Panc1 (cell line): Measurements from ENCODE around the gene PGLYRP3. TPM values are rescaled to one million over a fixed set of nuclear protein-coding genes. Genes with fewer than 3 reads are reported as not detected.

Experiments
- ATAC-seq: fragments of 200-7000 bp; cut with Tn5 transposase; 2 replicates; pipeline ENCODE4 v1.9.1; 2020; ENCODE audit warnings: mild to moderate bottlenecking, moderate library complexity
- BruUV-seq: library from RNA; stranded (reverse); fragments of 400-500 nt; replicated peaks from 2 replicates; lab custom pipeline; 2021; lab: Mats Ljungman, UMichigan
- CTCF ChIA-PET: fragments of 300-600 bp; sonication (Branson Sonifier 250); formaldehyde crosslinking; loops from one replicate; lab custom pipeline; 2022; ENCODE audit warnings: antibody characterized with exemption; lab: Charles Lee
- POLR2A ChIA-PET: fragments of 300-600 bp; sonication (Branson Sonifier 250); formaldehyde crosslinking; loops from one replicate; lab custom pipeline; 2022; ENCODE audit warnings: antibody characterized with exemption; lab: Charles Lee
- DNase-seq: peaks from one replicate; pipeline ENCODE4 v3.0.0-alpha.2; 2010; ENCODE audit warnings: low read depth, low spot score
- H3K27ac ChIP-seq: 2 replicates; pipeline ENCODE4 v1.5.1; 2011; ENCODE audit warnings: mild to moderate bottlenecking, low read length, inconsistent platforms
- H3K27me3 ChIP-seq: fragments of 200-500 bp; sonication (Bioruptor generic); 2 replicates; pipeline ENCODE4 v1.6.0; 2014; ENCODE audit warnings: low read length, inconsistent platforms; ENCODE audit not compliant: control insufficient read depth, insufficient read depth
- H3K36me3 ChIP-seq: fragments of 200-500 bp; sonication (Bioruptor generic); 2 replicates; pipeline ENCODE4 v1.5.1; 2014; ENCODE audit warnings: inconsistent platforms, mild to moderate bottlenecking, low read length, moderate library complexity; ENCODE audit not compliant: control insufficient read depth, insufficient read depth
- H3K4me1 ChIP-seq: 2 replicates; pipeline ENCODE4 v1.5.1; 2011; ENCODE audit warnings: inconsistent platforms, mild to moderate bottlenecking, low read length, moderate library complexity; ENCODE audit not compliant: control insufficient read depth, insufficient read depth
- H3K4me3 ChIP-seq, 2 experiments: 2 replicates each; pipeline ENCODE4 v1.5.1; 2011 to 2012; ENCODE audit warnings: low read depth in 2 of 2, low read length in 2 of 2, mild to moderate bottlenecking in 2 of 2, inconsistent platforms in 1 of 2, moderate library complexity in 1 of 2
- H3K9me3 ChIP-seq: fragments of 200-500 bp; sonication (Bioruptor generic); 2 replicates; pipeline ENCODE4 v1.5.1; 2014; ENCODE audit warnings: low read depth, mild to moderate bottlenecking, inconsistent platforms, low read length, moderate library complexity; ENCODE audit not compliant: control insufficient read depth, insufficient read depth
- CTCF ChIP-seq: fragments of 450-650 bp; IDR thresholded peaks from 2 replicates; pipeline ENCODE4 v1.5.1; 2017; ENCODE audit warnings: mild to moderate bottlenecking
- POLR2AphosphoS5 ChIP-seq: IDR thresholded peaks from 2 replicates; pipeline ENCODE4 v1.6.1; 2012; ENCODE audit warnings: mild to moderate bottlenecking, low read depth, low read length, moderate library complexity
- REST ChIP-seq, 2 experiments: IDR thresholded peaks; 2 replicates each; pipeline ENCODE4 v1.6.1; 2011 to 2012; ENCODE audit warnings: low read depth in 2 of 2, control low read depth in 1 of 2, low read length in 1 of 2, mild to moderate bottlenecking in 1 of 2, moderate library complexity in 1 of 2; ENCODE audit not compliant: insufficient read depth in 1 of 2
- SIN3A ChIP-seq: IDR thresholded peaks from 2 replicates; pipeline ENCODE4 v1.6.1; 2012; ENCODE audit warnings: low read depth, mild to moderate bottlenecking, low read length, moderate library complexity, borderline replicate concordance; ENCODE audit not compliant: insufficient read depth
- TCF7L2 ChIP-seq: IDR thresholded peaks from 2 replicates; pipeline ENCODE4 v1.6.1; 2011; ENCODE audit warnings: mild to moderate bottlenecking, low read depth, low read length, inconsistent platforms
- in situ Hi-C: cut with HindIII; loops from 2 replicates; pipeline ENCODE4 v1.10.0; 2016; ENCODE audit warnings: low sequenced_read_pairs, low pct_unique_long_range_greater_than_20kb
- intact Hi-C: fragments of 100-400 bp; cut with micrococcal nuclease; formaldehyde crosslinking; loops from one replicate; pipeline ENCODE4 v1.10.0; 2022; ENCODE audit not compliant: unreplicated experiment
- total RNA-seq: library from RNA; stranded (reverse); gene quantifications from one replicate; pipeline ENCODE4 v1.2.1, GENCODE V29; 2021; ENCODE audit not compliant: unreplicated experiment

The PGLYRP3 gene
- total RNA-seq, 1 experiment from 2014 or later, result not detected

- Histone ChIP-seq H3K36me3 (no peaks in the 10 kb centered on the region), H3K27me3 (peaks cover 4% of the 10 kb centered on the region), H3K9me3 (no peaks in the 10 kb centered on the region), H3K4me3 (no peak overlapping the region), H3K4me1 (no peaks in the 10 kb centered on the region), H3K27ac (no peak overlapping the region)
- BruUV-seq, result no TSS peak
- CTCF ChIA-PET, result no interaction called here
- TF ChIP-seq TCF7L2 (no peak), REST (IDR thresholded peaks at IDR 0.05; ENCODE audit: insufficient read depth in 1 of 2, low read depth in 2 of 2, low read length in 1 of 2) (no peak), CTCF (no peak), SIN3A (no peak), POLR2AphosphoS5 (no peak)
- ATAC-seq (no peak), DNase-seq (no peak)
- intact Hi-C loops (no loop called here), in situ Hi-C loops (no loop called here)
- POLR2A ChIA-PET, result no interaction called here
Measured at GRCh38 chr1:153302308-153302707, 10.4 kb downstream of the PGLYRP3 start.

GRCh38 chr1:153293851-153294250 is 18.9 kb downstream of the PGLYRP3 start:
- POLR2A ChIA-PET, result no interaction called here
- CTCF ChIA-PET, result no interaction called here
- in situ Hi-C loops, result no loop called here
- Histone ChIP-seq H3K4me1 (no peaks in the 10 kb centered on the region), H3K4me3 (no peak overlapping the region), H3K36me3 (no peaks in the 10 kb centered on the region), H3K27me3 (no peaks in the 10 kb centered on the region), H3K27ac (no peak overlapping the region), H3K9me3 (no peaks in the 10 kb centered on the region)
- intact Hi-C loops, result no loop called here
- ATAC-seq, result no peak
- TF ChIP-seq POLR2AphosphoS5 (no peak), SIN3A (no peak), CTCF (no peak), REST (IDR thresholded peaks at IDR 0.05; ENCODE audit: insufficient read depth in 1 of 2, low read depth in 2 of 2, low read length in 1 of 2) (no peak), TCF7L2 (no peak)
- no peak for DNase-seq
- no TSS peak for BruUV-seq
